Measurements from ENCODE around the gene ARHGEF26. TPM values are rescaled to one million over a fixed set of nuclear protein-coding genes. Genes with fewer than 3 reads are reported as not detected.
A peak's percentile ranks its signal among the peaks of the same experiment; 100 is the strongest.

ARHGEF26 gene
- total RNA-seq, 1 experiment from 2014 or later: 14.1 TPM

DNA sequence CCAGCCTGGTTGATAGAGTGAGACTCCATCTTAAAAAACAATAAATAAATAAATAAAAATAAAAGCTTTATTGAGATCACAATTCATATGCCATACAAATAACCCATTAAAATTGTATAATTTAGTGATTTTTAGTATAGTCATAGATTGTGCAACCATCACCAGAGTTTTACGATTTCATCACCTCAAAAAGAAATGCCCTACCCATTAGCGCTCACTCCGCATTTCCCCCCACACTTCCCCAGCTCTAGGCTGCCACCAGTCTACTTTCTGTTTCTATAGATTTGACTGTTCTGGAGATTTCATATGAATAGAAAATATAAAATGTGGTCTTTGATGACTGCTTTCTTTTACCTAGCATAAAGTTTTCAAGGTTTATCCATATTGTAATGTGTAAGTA is 57.0 kb downstream of the ARHGEF26 start:
- ChIA-PET CTCF (no interaction called here), POLR2A (no interaction called here)
- ATAC-seq (no peak), DNase-seq (ENCODE audit: low spot score) (no peak)
- H3K27me3 Mint-ChIP-seq (ENCODE audit: low read depth): no peaks in the 10 kb centered on the region
- H3K9me3 Mint-ChIP-seq: no peaks in the 10 kb centered on the region
- no peaks in the 10 kb centered on the region for H3K36me3 Mint-ChIP-seq
- H3K4me1 Mint-ChIP-seq: peaks cover 49% of the 10 kb centered on the region
- H3K4me3 Mint-ChIP-seq: no peak overlapping the region
- H3K27ac Mint-ChIP-seq: no peak overlapping the region
- TF ChIP-seq MXD4 (CRISPR knock-in tag; IDR thresholded peaks at IDR 0.05; ENCODE audit: borderline replicate concordance) (no peak), TEAD1 (CRISPR knock-in tag; IDR thresholded peaks at IDR 0.05) (no peak), GTF2I (CRISPR knock-in tag; conservative IDR thresholded peaks at IDR 0.05) (no peak), ESRRA (CRISPR knock-in tag; IDR thresholded peaks at IDR 0.05; ENCODE audit: borderline replicate concordance) (no peak), CREB1 (CRISPR knock-in tag; IDR thresholded peaks at IDR 0.05) (no peak)
- TF ChIP-seq, protein P1, sequence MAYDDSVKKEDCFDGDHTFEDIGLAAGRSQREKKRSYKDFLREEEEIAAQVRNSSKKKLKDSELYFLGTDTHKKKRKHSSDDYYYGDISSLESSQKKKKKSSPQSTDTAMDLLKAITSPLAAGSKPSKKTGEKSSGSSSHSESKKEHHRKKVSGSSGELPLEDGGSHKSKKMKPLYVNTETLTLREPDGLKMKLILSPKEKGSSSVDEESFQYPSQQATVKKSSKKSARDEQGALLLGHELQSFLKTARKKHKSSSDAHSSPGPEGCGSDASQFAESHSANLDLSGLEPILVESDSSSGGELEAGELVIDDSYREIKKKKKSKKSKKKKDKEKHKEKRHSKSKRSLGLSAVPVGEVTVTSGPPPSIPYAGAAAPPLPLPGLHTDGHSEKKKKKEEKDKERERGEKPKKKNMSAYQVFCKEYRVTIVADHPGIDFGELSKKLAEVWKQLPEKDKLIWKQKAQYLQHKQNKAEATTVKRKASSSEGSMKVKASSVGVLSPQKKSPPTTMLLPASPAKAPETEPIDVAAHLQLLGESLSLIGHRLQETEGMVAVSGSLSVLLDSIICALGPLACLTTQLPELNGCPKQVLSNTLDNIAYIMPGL (CRISPR knock-in tag; IDR thresholded peaks at IDR 0.05): no peak
- TF ChIP-seq, protein P2, sequence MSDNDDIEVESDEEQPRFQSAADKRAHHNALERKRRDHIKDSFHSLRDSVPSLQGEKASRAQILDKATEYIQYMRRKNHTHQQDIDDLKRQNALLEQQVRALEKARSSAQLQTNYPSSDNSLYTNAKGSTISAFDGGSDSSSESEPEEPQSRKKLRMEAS (CRISPR knock-in tag; IDR thresholded peaks at IDR 0.05): no peak
- TF ChIP-seq, protein P3, sequence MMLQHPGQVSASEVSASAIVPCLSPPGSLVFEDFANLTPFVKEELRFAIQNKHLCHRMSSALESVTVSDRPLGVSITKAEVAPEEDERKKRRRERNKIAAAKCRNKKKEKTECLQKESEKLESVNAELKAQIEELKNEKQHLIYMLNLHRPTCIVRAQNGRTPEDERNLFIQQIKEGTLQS (CRISPR knock-in tag; conservative IDR thresholded peaks at IDR 0.05): no peak

DNA sequence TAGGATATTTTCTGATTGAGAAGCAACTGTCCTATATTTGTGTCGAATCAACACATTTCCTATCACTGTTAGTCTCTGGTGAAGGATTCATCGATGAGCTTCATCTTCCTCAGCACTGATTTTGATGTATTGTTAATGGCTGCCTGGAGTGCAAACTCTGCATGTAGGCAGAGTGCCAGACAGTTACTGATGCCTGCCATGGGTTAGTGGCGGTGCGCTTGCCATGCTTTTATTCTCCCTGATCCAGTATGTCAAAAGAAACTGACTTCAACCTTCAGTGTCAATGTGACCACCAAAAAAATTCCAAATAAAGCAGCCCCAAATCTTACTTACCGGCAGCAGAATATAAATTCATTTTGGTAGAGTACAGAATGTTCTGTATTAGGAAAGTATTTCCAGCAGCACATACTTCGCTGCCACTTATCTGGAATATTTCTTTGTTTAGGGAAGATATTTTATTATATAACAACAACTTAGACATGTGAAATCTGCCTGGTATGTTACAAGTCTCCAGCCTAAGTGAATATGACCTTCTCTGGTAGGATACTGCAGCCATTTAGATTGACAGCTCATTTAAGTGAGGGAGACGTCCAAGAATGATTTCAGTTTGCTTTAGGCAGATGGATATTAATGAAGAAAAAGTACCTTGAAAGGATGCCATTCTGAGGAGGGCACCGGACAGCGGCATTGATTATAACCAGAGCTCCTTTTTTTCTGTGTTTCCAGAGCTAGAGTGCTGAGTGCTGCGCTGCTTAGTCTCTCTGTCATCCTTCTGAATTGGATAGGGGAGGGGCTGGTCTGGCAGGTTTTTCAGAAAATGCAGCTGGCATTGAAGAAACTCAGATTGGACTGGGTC is 59.9 kb downstream of the ARHGEF26 start:
- DNase-seq (ENCODE audit: low spot score) (no peak), ATAC-seq (peak; percentile 65)
- no peaks in the 10 kb centered on the region for H3K36me3 Mint-ChIP-seq
- H3K4me3 Mint-ChIP-seq: no peak overlapping the region
- H3K9me3 Mint-ChIP-seq: no peaks in the 10 kb centered on the region
- TF ChIP-seq ZNF263 (CRISPR knock-in tag; IDR thresholded peaks at IDR 0.05; ENCODE audit: low read depth) (no peak), ZNF396 (CRISPR knock-in tag; IDR thresholded peaks at IDR 0.05; ENCODE audit: borderline replicate concordance) (no peak)
- TF ChIP-seq, protein P4, sequence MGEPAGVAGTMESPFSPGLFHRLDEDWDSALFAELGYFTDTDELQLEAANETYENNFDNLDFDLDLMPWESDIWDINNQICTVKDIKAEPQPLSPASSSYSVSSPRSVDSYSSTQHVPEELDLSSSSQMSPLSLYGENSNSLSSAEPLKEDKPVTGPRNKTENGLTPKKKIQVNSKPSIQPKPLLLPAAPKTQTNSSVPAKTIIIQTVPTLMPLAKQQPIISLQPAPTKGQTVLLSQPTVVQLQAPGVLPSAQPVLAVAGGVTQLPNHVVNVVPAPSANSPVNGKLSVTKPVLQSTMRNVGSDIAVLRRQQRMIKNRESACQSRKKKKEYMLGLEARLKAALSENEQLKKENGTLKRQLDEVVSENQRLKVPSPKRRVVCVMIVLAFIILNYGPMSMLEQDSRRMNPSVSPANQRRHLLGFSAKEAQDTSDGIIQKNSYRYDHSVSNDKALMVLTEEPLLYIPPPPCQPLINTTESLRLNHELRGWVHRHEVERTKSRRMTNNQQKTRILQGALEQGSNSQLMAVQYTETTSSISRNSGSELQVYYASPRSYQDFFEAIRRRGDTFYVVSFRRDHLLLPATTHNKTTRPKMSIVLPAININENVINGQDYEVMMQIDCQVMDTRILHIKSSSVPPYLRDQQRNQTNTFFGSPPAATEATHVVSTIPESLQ (CRISPR knock-in tag; IDR thresholded peaks at IDR 0.05): no peak
- peaks cover 23% of the 10 kb centered on the region for H3K4me1 Mint-ChIP-seq
- ChIA-PET POLR2A (interaction anchor here (1.7 kb wide), 1 partner anchor 17 kb away, joined by 3 read pairs; no protein-coding TSS in a partner anchor), CTCF (no interaction called here)
- H3K27me3 Mint-ChIP-seq (ENCODE audit: low read depth): no peaks in the 10 kb centered on the region
- H3K27ac Mint-ChIP-seq: no peak overlapping the region

DNA sequence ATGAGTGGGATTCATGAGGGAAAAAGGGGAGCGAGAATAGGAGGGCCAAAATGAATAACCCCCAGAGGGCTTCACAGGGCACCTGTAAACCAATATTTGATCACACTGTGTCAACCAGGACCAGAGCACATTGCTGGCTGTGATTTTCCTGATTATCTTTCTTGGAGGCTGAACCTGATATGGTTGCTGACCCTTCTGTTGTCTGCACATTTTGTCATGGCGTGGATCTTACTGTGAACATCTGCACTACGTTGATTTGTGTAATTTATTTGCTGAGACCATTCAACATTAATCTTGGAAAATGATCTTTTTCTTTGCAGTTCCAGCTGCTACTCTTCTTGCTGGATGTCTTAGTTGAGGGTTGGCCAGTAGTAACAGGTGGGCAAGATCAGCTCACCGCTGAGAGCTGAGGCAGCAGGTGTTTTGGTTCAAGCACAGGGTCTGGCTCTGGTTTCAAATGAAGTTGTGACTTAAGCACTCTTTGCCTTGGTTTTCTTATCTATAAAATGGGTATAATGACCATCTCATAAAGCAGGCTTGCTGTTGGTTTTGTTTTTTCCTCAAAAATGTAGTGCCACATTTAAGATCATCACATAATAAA is 61.2 kb downstream of the ARHGEF26 start:
- DNase-seq (ENCODE audit: low spot score) (no peak), ATAC-seq (no peak)
- H3K9me3 Mint-ChIP-seq: no peaks in the 10 kb centered on the region
- H3K4me1 Mint-ChIP-seq: peaks cover 15% of the 10 kb centered on the region
- H3K4me3 Mint-ChIP-seq: no peak overlapping the region
- H3K36me3 Mint-ChIP-seq: no peaks in the 10 kb centered on the region
- H3K27ac Mint-ChIP-seq: peak overlapping the region; percentile 44; the same call in 1 of the 2 replicates
- ChIA-PET POLR2A (interaction anchor here (1.7 kb wide), 1 partner anchor 15 kb away, joined by 3 read pairs; no protein-coding TSS in a partner anchor), CTCF (no interaction called here)
- no peaks in the 10 kb centered on the region for H3K27me3 Mint-ChIP-seq (ENCODE audit: low read depth)
- TF ChIP-seq ZNF138 (CRISPR knock-in tag; conservative IDR thresholded peaks at IDR 0.05) (no peak), ELF4 (CRISPR knock-in tag; IDR thresholded peaks at IDR 0.05; ENCODE audit: low read depth) (no peak), NR1H2 (CRISPR knock-in tag; IDR thresholded peaks at IDR 0.05) (no peak), TEAD1 (CRISPR knock-in tag; IDR thresholded peaks at IDR 0.05) (no peak), ESRRA (CRISPR knock-in tag; IDR thresholded peaks at IDR 0.05; ENCODE audit: borderline replicate concordance) (no peak)
- TF ChIP-seq, protein P5, sequence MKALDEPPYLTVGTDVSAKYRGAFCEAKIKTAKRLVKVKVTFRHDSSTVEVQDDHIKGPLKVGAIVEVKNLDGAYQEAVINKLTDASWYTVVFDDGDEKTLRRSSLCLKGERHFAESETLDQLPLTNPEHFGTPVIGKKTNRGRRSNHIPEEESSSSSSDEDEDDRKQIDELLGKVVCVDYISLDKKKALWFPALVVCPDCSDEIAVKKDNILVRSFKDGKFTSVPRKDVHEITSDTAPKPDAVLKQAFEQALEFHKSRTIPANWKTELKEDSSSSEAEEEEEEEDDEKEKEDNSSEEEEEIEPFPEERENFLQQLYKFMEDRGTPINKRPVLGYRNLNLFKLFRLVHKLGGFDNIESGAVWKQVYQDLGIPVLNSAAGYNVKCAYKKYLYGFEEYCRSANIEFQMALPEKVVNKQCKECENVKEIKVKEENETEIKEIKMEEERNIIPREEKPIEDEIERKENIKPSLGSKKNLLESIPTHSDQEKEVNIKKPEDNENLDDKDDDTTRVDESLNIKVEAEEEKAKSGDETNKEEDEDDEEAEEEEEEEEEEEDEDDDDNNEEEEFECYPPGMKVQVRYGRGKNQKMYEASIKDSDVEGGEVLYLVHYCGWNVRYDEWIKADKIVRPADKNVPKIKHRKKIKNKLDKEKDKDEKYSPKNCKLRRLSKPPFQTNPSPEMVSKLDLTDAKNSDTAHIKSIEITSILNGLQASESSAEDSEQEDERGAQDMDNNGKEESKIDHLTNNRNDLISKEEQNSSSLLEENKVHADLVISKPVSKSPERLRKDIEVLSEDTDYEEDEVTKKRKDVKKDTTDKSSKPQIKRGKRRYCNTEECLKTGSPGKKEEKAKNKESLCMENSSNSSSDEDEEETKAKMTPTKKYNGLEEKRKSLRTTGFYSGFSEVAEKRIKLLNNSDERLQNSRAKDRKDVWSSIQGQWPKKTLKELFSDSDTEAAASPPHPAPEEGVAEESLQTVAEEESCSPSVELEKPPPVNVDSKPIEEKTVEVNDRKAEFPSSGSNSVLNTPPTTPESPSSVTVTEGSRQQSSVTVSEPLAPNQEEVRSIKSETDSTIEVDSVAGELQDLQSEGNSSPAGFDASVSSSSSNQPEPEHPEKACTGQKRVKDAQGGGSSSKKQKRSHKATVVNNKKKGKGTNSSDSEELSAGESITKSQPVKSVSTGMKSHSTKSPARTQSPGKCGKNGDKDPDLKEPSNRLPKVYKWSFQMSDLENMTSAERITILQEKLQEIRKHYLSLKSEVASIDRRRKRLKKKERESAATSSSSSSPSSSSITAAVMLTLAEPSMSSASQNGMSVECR (CRISPR knock-in tag; IDR thresholded peaks at IDR 0.05; ENCODE audit: borderline replicate concordance): no peak
- TF ChIP-seq, protein P6, sequence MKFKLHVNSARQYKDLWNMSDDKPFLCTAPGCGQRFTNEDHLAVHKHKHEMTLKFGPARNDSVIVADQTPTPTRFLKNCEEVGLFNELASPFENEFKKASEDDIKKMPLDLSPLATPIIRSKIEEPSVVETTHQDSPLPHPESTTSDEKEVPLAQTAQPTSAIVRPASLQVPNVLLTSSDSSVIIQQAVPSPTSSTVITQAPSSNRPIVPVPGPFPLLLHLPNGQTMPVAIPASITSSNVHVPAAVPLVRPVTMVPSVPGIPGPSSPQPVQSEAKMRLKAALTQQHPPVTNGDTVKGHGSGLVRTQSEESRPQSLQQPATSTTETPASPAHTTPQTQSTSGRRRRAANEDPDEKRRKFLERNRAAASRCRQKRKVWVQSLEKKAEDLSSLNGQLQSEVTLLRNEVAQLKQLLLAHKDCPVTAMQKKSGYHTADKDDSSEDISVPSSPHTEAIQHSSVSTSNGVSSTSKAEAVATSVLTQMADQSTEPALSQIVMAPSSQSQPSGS (CRISPR knock-in tag; IDR thresholded peaks at IDR 0.05; ENCODE audit: borderline replicate concordance, low read depth): no peak
- TF ChIP-seq, protein P7, sequence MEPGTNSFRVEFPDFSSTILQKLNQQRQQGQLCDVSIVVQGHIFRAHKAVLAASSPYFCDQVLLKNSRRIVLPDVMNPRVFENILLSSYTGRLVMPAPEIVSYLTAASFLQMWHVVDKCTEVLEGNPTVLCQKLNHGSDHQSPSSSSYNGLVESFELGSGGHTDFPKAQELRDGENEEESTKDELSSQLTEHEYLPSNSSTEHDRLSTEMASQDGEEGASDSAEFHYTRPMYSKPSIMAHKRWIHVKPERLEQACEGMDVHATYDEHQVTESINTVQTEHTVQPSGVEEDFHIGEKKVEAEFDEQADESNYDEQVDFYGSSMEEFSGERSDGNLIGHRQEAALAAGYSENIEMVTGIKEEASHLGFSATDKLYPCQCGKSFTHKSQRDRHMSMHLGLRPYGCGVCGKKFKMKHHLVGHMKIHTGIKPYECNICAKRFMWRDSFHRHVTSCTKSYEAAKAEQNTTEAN (CRISPR knock-in tag; IDR thresholded peaks at IDR 0.05): no peak
- TF ChIP-seq, protein P3 (CRISPR knock-in tag; conservative IDR thresholded peaks at IDR 0.05): no peak

Measured in WTC11 (cell line).